ENCODE data around the gene LGR4. TPM values are rescaled to one million over a fixed set of nuclear protein-coding genes. Genes with fewer than 3 reads are reported as not detected.
A peak's percentile ranks its signal among the peaks of the same experiment; 100 is the strongest.

LGR4 gene
- total RNA-seq, 4 donors from 2014 or later, result 9.4 to 57.9 (median 16.1) TPM

- no peaks in the 10 kb centered on the region for H3K27me3 ChIP-seq
- H3K27ac ChIP-seq, result no peak overlapping the region
- no peak overlapping the region for H3K4me3 ChIP-seq
- intact Hi-C loops (cut with DNase I; ENCODE audit: low total_unique reads), result no loop called here
- TF ChIP-seq, protein P1, sequence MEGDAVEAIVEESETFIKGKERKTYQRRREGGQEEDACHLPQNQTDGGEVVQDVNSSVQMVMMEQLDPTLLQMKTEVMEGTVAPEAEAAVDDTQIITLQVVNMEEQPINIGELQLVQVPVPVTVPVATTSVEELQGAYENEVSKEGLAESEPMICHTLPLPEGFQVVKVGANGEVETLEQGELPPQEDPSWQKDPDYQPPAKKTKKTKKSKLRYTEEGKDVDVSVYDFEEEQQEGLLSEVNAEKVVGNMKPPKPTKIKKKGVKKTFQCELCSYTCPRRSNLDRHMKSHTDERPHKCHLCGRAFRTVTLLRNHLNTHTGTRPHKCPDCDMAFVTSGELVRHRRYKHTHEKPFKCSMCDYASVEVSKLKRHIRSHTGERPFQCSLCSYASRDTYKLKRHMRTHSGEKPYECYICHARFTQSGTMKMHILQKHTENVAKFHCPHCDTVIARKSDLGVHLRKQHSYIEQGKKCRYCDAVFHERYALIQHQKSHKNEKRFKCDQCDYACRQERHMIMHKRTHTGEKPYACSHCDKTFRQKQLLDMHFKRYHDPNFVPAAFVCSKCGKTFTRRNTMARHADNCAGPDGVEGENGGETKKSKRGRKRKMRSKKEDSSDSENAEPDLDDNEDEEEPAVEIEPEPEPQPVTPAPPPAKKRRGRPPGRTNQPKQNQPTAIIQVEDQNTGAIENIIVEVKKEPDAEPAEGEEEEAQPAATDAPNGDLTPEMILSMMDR (IDR thresholded peaks at IDR 0.05), result no peak
- no peak for TF ChIP-seq POLR2A (IDR thresholded peaks at IDR 0.05)
- no peaks in the 10 kb centered on the region for H3K4me1 ChIP-seq
- H3K36me3 ChIP-seq, result no peaks in the 10 kb centered on the region
- no peak for DNase-seq
- no peaks in the 10 kb centered on the region for H3K9me3 ChIP-seq
These were observed 84.6 kb downstream of the LGR4 start for GRCh38 chr11:27388001-27388400.

GRCh38 chr11:27387362-27387761, 85.2 kb downstream of the LGR4 start:
- no peak overlapping the region for H3K4me3 ChIP-seq
- H3K27me3 ChIP-seq, result no peaks in the 10 kb centered on the region
- TF ChIP-seq, protein P1 (IDR thresholded peaks at IDR 0.05), result no peak
- TF ChIP-seq POLR2A (IDR thresholded peaks at IDR 0.05), result no peak
- no peaks in the 10 kb centered on the region for H3K9me3 ChIP-seq
- intact Hi-C loops (cut with DNase I; ENCODE audit: low total_unique reads), result no loop called here
- H3K27ac ChIP-seq, result no peak overlapping the region
- no peak for DNase-seq
- no peaks in the 10 kb centered on the region for H3K4me1 ChIP-seq
- H3K36me3 ChIP-seq, result no peaks in the 10 kb centered on the region

DNA sequence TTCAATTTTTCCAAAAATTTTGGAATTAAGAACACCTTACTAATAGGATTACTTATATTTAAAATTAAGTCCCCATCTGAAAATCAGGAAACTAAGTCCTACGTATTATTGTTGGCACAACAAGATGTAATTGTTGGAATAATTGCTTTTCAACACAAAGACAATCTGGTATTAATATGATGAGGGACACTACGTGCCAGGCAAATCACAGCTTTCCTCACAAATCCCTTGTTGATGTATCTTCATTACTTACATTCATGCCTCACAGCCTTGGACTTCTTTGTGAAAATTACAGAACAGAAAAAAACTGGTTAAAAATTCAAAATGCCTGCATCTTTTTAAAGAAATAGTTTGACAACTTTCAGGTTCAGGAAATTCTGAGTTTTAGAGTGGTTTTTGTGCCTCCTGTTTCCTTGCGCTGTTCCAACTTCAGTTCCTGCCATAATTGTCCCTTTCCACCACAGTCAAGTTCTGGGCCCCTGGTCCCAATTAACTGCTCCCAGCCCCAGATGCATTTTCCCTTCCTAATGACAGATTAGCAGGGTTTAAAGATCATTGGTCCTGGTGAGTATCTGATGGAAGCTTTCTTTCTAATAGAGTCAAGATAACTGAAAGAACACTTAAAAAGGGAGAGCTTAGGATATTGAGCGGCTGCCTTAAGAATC, 86.3 kb downstream of the LGR4 start:
- intact Hi-C loops (cut with DNase I; ENCODE audit: low total_unique reads), result no loop called here
- H3K27me3 ChIP-seq, result no peaks in the 10 kb centered on the region
- no peaks in the 10 kb centered on the region for H3K9me3 ChIP-seq
- DNase-seq, result no peak
- TF ChIP-seq POLR2A (IDR thresholded peaks at IDR 0.05), result no peak
- TF ChIP-seq, protein P1 (IDR thresholded peaks at IDR 0.05), result no peak
- H3K27ac ChIP-seq, result no peak overlapping the region
- no peaks in the 10 kb centered on the region for H3K36me3 ChIP-seq
- no peak overlapping the region for H3K4me3 ChIP-seq
- no peaks in the 10 kb centered on the region for H3K4me1 ChIP-seq

DNA sequence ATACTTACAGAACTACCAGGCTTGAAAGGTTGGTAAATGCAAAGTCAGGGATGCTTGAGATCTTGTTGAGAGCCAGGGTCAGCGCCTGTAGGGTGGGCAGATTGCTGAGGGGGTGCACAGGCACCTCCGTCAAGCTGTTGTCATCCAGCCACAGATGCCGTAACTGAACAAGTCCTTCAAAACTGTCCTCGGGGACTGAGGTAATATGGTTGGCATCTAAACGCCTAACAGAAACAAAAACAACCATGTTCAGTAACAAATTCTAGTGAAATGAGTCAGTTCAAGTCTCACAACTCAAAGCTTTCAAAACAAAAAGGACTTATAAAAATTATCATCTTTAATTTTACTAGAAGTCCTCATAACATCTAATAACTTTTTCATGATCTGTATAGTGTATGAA, 87.3 kb downstream of the LGR4 start:
- TF ChIP-seq, protein P1 (IDR thresholded peaks at IDR 0.05), result no peak
- no peak for TF ChIP-seq POLR2A (IDR thresholded peaks at IDR 0.05)
- intact Hi-C loops (cut with DNase I; ENCODE audit: low total_unique reads), result no loop called here

GRCh38 chr11:27384227-27384626, 88.4 kb downstream of the LGR4 start:
- H3K27ac ChIP-seq, result no peak overlapping the region
- intact Hi-C loops (cut with DNase I; ENCODE audit: low total_unique reads), result no loop called here
- no peaks in the 10 kb centered on the region for H3K4me1 ChIP-seq
- H3K27me3 ChIP-seq, result no peaks in the 10 kb centered on the region
- DNase-seq, result no peak
- no peaks in the 10 kb centered on the region for H3K9me3 ChIP-seq
- H3K36me3 ChIP-seq, result no peaks in the 10 kb centered on the region
- TF ChIP-seq, protein P1 (IDR thresholded peaks at IDR 0.05), result no peak
- no peak for TF ChIP-seq POLR2A (IDR thresholded peaks at IDR 0.05)
- H3K4me3 ChIP-seq, result no peak overlapping the region

More for the DNA sequence above, 87.3 kb downstream of the LGR4 start:
- Histone ChIP-seq H3K9me3 (no peaks in the 10 kb centered on the region), H3K4me3 (no peak overlapping the region), H3K27me3 (no peaks in the 10 kb centered on the region), H3K4me1 (no peaks in the 10 kb centered on the region), H3K27ac (peak overlapping the region; percentile 34 to 35), H3K36me3 (no peaks in the 10 kb centered on the region)
- no peak for DNase-seq

All from uterus (tissue), 4 donors.